Effector memory CD4-positive, alpha-beta T cell (primary cell): Measurements from ENCODE around the gene DHRS9.
"Not testable (repeated sequence)": the region's sequence is repeated elsewhere in the genome, so short reads cannot be mapped to it uniquely, and the experiment has no call there.

Experiments used
- DNase-seq, 3 donors: peaks; one replicate each; pipeline ENCODE4 v3.0.0-alpha.2; 2020
- H3K27ac ChIP-seq: 2 replicates; pipeline ENCODE4 v1.7.0; 2013; ENCODE audit warnings: mild to moderate bottlenecking, low read length, moderate library complexity; ENCODE audit not compliant: insufficient read depth, poor library complexity, severe bottlenecking
- H3K27me3 ChIP-seq: replicated peaks from 2 replicates; pipeline ENCODE4 v1.7.0; 2013; ENCODE audit warnings: mild to moderate bottlenecking, low read length; ENCODE audit not compliant: insufficient read depth, control insufficient read depth, poor library complexity, severe bottlenecking
- H3K36me3 ChIP-seq: 2 replicates; pipeline ENCODE4 v1.7.0; 2013; ENCODE audit warnings: mild to moderate bottlenecking, low read length, moderate library complexity; ENCODE audit not compliant: control insufficient read depth, insufficient read depth
- H3K4me1 ChIP-seq: 2 replicates; pipeline ENCODE4 v1.7.0; 2013; ENCODE audit warnings: low read length, mild to moderate bottlenecking; ENCODE audit not compliant: control insufficient read depth, insufficient read depth, poor library complexity, severe bottlenecking
- H3K4me3 ChIP-seq: 2 replicates; pipeline ENCODE4 v1.7.0; 2013; ENCODE audit warnings: low read length, low read depth, mild to moderate bottlenecking; ENCODE audit not compliant: insufficient read depth, poor library complexity, severe bottlenecking
- H3K9me3 ChIP-seq: 2 replicates; pipeline ENCODE4 v1.7.0; 2013; ENCODE audit warnings: mild to moderate bottlenecking, low read length, moderate library complexity; ENCODE audit not compliant: control insufficient read depth

DHRS9 gene

GRCh38 chr2:169064199-169064598, 5.2 kb upstream of the DHRS9 start:
- DNase-seq, H3K4me1 ChIP-seq, H3K27me3 ChIP-seq, H3K27ac ChIP-seq, H3K9me3 ChIP-seq, H3K36me3 ChIP-seq, H3K4me3 ChIP-seq: not testable (repeated sequence)

GRCh38 chr2:169065422-169065821, 3.9 kb upstream of the DHRS9 start:
- no peaks in the 10 kb centered on the region for H3K9me3 ChIP-seq
- no peaks in the 10 kb centered on the region for H3K27me3 ChIP-seq
- no peak overlapping the region for H3K4me3 ChIP-seq
- DNase-seq = no peak
- H3K36me3 ChIP-seq = no peaks in the 10 kb centered on the region
- no peaks in the 10 kb centered on the region for H3K4me1 ChIP-seq
- H3K27ac ChIP-seq = no peak overlapping the region

- DNase-seq = no peak
- no peaks in the 10 kb centered on the region for H3K9me3 ChIP-seq
- no peaks in the 10 kb centered on the region for H3K36me3 ChIP-seq
- no peak overlapping the region for H3K27ac ChIP-seq
- H3K4me1 ChIP-seq = no peaks in the 10 kb centered on the region
- H3K27me3 ChIP-seq = no peaks in the 10 kb centered on the region
- no peak overlapping the region for H3K4me3 ChIP-seq
Measured at GRCh38 chr2:169065864-169066517, 3.4 kb upstream of the DHRS9 start.

GRCh38 chr2:169066897-169067296, 2.5 kb upstream of the DHRS9 start:
- no peak for DNase-seq

GRCh38 chr2:169069833-169070232, 470 bp downstream of the DHRS9 start:
- DNase-seq = no peak

More at GRCh38 chr2:169066897-169067296, 2.5 kb upstream of the DHRS9 start:
- H3K36me3 ChIP-seq = no peaks in the 10 kb centered on the region
- H3K27me3 ChIP-seq = no peaks in the 10 kb centered on the region
- no peaks in the 10 kb centered on the region for H3K9me3 ChIP-seq
- no peaks in the 10 kb centered on the region for H3K4me1 ChIP-seq
- H3K4me3 ChIP-seq = no peak overlapping the region
- H3K27ac ChIP-seq = no peak overlapping the region

GRCh38 chr2:169071455-169071854, 2.1 kb downstream of the DHRS9 start:
- no peak for DNase-seq

More at GRCh38 chr2:169069833-169070232, 470 bp downstream of the DHRS9 start:
- Histone ChIP-seq H3K27ac (no peak overlapping the region), H3K36me3 (no peaks in the 10 kb centered on the region), H3K4me1 (no peaks in the 10 kb centered on the region), H3K27me3 (no peaks in the 10 kb centered on the region), H3K4me3 (no peak overlapping the region), H3K9me3 (no peaks in the 10 kb centered on the region)

GRCh38 chr2:169072163-169072925, 3.0 kb downstream of the DHRS9 start:
- Histone ChIP-seq H3K27me3 (no peaks in the 10 kb centered on the region), H3K9me3 (no peaks in the 10 kb centered on the region), H3K4me3 (no peak overlapping the region), H3K36me3 (no peaks in the 10 kb centered on the region), H3K27ac (no peak overlapping the region), H3K4me1 (no peaks in the 10 kb centered on the region)
- no peak for DNase-seq

More at GRCh38 chr2:169071455-169071854, 2.1 kb downstream of the DHRS9 start:
- Histone ChIP-seq H3K27ac (no peak overlapping the region), H3K4me1 (no peaks in the 10 kb centered on the region), H3K4me3 (no peak overlapping the region), H3K36me3 (no peaks in the 10 kb centered on the region), H3K27me3 (no peaks in the 10 kb centered on the region), H3K9me3 (no peaks in the 10 kb centered on the region)

GRCh38 chr2:169073211-169073962, 4.0 kb downstream of the DHRS9 start:
- Histone ChIP-seq H3K4me3 (no peak overlapping the region), H3K4me1 (no peaks in the 10 kb centered on the region), H3K9me3 (no peaks in the 10 kb centered on the region), H3K27ac (no peak overlapping the region), H3K27me3 (no peaks in the 10 kb centered on the region), H3K36me3 (no peaks in the 10 kb centered on the region)
- no peak for DNase-seq

GRCh38 chr2:169073963-169074751, 4.8 kb downstream of the DHRS9 start:
- no peak overlapping the region for H3K27ac ChIP-seq
- H3K4me1 ChIP-seq = no peaks in the 10 kb centered on the region
- no peaks in the 10 kb centered on the region for H3K27me3 ChIP-seq
- H3K36me3 ChIP-seq = no peaks in the 10 kb centered on the region
- no peak overlapping the region for H3K4me3 ChIP-seq
- no peak for DNase-seq
- H3K9me3 ChIP-seq = no peaks in the 10 kb centered on the region
